Measurements from ENCODE around the gene GRB2. TPM values are rescaled to one million over a fixed set of nuclear protein-coding genes. Genes with fewer than 3 reads are reported as not detected.
"Not testable (repeated sequence)": the region's sequence is repeated elsewhere in the genome, so short reads cannot be mapped to it uniquely, and the experiment has no call there.

Gene GRB2
- total RNA-seq, 1 donor from 2014 or later, result 69.3 TPM

DNA sequence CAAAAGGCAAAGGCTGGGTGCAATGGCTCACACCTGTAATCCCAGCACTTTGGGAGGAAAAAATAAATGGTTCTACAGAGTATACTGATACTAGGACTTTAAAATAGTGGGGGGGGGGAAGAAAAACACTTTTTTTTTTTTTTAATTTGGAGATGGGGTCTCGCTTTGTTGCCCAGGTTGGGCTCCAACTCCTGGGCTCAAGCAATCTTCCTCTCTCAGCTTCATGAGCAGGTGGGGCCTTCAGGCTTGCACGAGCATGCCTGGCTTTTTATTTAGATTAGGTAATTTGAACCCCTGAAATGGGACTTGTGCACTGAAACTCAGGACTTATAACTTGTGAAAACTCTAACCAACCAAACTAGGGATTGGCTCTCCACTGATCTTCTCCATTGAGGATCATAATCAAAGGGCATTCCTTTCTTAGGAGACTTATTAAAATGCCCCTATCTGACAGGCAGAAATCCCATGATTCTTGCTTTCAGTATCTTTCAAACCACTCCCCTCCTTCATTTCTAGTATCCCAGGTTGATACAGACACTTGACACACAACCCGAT lies 16.9 kb downstream of the GRB2 start:
- DNase-seq (ENCODE audit: low read depth in 2 of 2), result no peak

DNA sequence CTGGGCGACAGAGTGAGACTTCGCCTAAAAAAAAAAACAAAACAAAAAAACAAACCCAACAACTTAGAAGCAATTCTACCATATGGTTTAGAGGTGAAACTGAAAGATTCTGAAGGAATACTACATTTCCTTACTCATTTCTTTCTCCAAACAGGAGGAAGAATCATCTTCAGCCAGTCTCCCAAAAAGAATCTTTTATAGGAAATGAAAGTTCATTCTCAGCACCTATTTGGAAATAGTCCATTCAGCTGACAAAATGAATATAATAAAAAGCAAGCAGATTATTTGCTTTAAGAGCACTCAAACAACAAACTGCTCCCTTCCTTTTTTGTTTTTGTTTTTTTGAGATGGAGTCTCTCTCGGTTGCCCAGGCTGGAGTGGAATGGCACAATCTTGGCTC lies 17.7 kb downstream of the GRB2 start:
- DNase-seq (ENCODE audit: low read depth in 2 of 2), result no peak

DNA sequence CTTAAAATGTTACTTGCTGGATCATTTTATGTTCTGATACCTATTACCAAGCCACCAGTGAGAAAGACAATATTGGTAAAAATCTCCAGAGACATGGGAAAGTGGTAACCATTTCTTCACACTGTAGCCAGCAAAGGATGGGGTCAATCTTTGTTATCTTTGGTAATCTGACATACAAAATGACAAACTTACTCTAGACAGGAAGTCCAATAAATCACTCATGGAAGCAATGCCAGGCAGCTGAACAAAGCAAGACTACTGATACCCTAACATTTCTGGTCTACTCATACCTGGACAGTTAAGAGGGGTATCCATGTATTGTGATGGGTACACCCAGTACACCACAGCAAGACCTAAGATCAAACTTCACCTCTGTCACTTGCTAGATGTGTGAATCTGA lies 19.0 kb downstream of the GRB2 start:
- peak in 1 of 2 donors; percentile 35 for DNase-seq (ENCODE audit: low read depth in 2 of 2)

DNA sequence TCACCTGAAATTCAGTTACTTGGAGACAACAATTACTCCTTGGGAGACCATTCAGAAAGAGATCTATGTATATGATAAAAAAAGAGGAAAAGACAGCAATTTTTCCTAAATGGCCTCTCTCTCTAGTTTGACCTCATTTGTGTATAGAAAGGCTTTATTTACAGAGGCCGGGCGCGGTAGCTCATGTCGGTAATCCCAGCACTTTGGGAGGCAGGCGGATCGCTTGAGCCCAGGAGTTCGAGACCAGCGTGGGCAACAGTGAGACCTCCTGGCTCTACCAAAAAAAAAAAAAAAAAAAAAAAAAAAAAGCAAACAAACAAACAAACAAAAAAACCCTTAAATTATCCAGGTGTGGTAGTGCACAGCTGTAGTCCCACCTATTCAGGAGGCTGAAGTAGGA lies 20.7 kb downstream of the GRB2 start:
- no peak for DNase-seq (ENCODE audit: low read depth in 2 of 2)

DNA sequence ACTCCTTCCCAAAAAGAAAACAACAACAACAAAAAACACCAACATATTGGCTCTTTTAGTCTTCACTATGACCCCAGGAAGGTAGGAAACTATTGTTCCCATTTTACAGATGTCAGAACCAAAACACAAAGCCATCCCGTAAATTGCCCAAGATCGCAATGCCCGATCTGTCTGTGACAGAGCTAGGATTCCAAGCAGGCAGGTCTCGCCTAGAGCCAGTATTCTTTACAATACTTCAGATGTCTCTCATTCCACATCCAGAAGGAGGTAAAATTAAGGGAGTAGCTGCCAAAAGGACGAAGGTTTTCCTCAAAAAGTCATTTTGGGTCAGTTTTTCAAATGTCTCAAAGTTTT lies 21.7 kb downstream of the GRB2 start:
- DNase-seq (ENCODE audit: low read depth in 2 of 2), result no peak

DNA sequence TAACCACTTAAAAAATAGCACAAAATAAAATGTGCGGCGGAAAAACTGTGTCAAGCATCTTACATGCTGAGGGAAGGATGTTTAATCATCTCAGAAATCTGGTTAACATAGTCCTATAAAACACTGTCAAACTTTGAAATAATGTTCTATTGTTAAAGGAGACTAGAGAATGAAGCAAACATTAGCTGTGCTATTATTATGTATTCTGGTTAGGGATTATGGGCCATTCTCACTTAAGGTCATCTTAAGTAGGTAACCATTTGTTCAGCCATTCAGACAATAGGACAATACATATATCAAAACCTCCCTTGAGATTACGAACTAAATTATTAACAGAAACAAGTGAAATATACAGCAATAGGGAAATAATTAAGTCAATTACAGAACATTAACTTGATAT lies 24.7 kb downstream of the GRB2 start:
- no peak for DNase-seq (ENCODE audit: low read depth in 2 of 2)

DNA sequence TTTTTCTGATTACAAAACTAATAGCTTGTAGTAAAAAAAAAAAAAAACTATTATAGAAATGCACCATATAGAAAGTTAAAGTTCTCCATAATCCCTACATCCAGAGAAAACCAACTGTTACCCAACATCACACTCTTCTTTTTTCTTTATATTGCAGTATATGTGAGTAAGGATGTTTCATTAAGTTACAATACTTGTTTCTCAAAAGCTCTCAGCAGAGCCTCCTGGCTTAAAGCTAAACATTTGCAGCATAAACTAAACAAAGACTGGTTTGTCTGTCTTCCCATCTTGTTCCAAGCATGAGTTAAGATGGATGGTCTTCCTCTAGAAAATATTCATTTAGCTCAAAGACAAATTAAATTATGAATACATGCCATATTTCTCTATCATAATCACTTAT lies 25.2 kb downstream of the GRB2 start:
- no peak for DNase-seq (ENCODE audit: low read depth in 2 of 2)

DNA sequence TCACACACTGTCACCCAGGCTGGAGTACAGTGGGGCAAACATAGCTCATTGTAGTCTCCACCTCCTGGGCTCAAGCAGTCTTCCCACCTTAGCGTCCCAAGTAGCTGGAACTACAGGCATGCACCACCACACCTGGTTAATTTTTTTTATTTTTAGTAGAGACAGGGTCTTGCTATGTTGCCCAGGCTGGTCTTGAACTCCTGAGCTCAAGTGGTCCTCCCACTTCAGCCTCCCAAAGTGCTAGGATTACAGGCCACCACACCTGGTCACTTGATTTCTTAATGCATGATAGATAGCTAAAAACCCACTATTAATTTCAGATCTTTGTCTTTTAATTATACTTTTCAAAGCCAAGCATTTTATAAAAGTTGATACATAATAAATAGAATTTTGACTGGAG lies 26.1 kb downstream of the GRB2 start:
- DNase-seq (ENCODE audit: low read depth in 2 of 2), result not testable (repeated sequence)

DNA sequence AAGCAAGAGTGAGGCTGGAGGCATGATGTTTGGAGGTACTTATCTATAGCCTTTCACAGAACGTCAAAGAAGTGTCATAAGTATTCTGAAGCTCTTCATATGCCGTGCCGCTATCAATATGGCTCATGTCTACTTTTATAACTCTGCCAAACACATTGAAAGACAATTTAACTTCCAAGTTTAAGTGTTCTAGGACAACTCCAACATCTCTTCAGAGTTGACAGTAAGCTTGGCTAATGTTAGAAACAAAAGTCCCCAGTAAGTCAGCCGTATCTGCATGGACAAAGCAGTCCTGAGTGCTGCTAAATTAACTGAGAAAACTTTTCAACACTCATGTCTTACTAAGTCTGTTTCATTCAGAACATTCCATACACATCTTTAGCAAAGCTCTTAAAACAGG lies 32.2 kb downstream of the GRB2 start:
- DNase-seq (ENCODE audit: low read depth in 2 of 2), result no peak

DNA sequence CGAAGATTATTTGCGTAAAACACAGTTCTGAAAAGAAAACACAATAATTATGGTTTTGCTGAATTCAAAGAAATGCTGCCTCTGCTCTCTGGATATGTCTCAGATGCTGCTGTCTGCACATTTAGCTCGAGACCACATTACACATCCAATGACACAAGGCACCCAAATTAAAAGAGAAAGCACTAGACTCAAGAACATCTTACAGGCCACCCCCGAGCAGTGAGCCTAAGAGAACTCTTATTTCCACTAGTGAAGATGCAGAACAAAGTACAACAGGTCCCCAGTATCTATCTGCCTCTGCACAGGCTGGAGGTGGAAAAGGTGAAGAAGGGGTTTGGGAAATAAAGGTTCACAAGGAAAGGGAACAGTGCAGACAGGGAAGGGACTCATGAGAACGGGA lies 33.5 kb downstream of the GRB2 start:
- DNase-seq (ENCODE audit: low read depth in 2 of 2), result no peak

DNA sequence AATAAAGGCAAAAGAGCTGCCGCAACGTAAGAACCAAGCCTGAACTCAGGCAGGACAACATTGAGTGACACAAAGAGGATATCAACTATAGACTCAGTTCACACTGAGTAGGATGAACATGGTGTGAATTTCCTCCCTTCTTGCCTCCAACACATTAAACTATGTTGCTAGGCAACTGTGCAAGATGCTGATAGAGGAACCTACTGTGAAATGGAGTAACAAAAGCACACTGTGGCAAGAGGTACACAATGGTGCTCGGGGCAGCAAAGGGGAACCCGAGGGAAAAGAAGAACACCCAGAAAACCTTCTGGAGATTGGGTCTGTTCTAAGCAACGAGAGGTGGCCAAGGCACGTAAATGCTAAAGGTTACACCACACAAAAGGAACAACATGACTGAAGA lies 34.1 kb downstream of the GRB2 start:
- DNase-seq (ENCODE audit: low read depth in 2 of 2), result no peak

DNA sequence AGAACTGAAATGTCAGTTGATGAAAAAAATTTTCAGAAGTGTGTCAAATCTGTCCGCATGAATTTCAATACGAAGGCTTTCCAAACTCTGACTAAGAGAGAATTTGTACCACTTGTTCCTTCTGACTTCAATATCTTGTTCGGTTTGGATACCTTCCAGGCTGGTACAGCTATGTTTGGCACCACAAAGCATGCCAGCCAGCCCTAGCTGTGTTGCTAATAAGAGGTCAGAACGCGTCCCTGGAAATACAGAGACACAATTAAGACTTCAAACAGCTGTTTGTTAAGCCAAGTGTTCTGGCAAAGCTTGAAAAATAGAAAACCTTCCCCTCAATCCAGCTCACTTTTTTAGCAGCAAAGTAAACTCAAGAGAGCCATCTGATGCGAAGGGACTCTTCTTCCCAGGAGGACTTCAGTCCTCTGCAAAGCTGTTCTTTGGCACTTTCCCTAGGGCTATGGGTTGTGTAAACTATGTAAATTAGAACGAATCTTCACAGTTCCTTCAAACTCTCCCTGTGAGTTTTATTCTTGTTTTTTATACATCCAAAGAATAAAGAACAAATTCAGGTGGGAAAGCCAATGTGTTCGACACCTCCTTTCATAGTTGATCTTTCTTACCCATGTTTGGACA lies 35.1 kb downstream of the GRB2 start:
- no peak for DNase-seq (ENCODE audit: low read depth in 2 of 2)

DNA sequence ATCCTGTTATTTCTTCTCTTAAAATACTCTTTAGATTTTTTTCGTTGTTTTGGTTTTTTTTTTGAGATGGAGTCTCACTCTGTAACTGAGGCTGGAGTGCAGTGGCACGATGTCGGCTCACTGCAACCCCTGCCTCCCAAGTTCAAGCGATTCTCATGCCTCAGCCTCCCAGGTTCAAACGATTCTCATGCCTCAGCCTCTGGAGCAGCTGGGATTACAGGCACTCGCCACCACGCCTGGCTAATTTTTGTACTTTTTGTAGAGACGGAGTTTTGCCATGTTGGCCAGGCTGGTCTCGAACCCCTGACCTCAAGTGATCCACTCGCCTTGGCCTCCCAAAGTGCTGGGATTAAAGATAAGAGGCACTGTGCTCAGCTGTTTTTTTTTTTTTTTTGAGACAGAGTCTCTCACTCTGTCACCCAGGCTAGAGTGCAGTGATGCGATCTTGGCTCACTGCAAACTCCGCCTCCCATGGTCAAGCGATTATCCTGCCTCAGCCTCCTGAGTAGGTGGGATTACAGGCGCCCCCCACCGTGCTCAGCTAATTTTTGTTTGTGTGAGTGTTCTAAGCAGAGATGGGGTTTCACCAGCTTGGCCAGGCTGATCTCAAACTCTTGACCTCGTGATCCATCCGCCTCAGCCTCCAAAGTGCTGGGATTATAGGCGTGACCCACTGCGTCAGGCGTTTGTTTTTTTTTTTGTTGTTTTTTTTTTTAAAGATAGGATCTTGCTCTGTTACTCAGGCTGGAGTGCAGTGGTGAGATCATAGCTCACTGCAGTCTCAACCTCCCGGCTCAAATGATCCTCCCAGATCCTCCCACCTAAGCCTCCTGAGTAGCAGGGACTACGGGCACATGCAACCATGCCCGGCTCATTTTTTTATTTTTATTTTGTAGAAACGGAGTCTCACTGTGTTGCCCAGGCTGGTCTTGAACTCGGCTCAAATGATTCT lies 37.4 kb downstream of the GRB2 start:
- not testable (repeated sequence) for DNase-seq (ENCODE audit: low read depth in 2 of 2)

DNA sequence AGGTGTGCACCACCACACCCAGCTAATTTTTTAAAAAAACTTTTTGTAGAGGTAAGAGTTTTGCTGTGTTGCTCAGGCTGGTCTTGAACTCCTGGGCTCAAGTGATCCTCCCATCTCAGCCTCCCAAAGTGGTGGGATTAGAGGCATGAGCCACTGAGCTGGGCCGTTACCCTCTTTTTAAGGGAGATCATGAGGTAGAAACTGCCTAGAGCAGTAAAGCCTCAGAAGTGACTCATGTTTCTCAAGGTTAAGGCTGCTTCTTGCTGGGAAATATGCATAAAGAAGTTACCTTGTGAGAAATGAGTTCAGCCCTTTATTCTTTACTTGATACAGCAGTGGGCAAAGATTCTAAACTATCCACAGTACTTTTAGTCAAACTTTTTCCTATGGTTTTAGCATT lies 38.2 kb downstream of the GRB2 start:
- no peak for DNase-seq (ENCODE audit: low read depth in 2 of 2)

DNA sequence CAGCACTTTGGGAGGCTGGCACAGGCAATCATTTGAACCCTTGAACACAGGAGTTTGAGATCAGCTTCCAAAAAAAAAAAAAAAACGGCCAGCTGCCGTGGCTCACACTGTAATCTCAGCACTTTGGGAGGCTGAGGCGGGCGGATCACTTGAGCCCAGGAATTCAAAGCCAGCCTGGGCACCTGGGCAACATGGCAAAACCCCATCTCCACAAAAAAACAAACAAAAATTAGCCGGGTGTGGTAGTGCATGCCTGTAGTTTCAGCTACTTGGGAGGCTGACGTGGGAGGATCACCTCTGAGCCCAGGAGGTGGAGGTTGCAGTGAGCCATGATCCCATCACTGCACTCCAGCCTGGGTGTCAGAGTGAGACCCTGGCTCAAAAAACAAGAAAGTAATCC lies 39.0 kb downstream of the GRB2 start:
- no peak for DNase-seq (ENCODE audit: low read depth in 2 of 2)

DNA sequence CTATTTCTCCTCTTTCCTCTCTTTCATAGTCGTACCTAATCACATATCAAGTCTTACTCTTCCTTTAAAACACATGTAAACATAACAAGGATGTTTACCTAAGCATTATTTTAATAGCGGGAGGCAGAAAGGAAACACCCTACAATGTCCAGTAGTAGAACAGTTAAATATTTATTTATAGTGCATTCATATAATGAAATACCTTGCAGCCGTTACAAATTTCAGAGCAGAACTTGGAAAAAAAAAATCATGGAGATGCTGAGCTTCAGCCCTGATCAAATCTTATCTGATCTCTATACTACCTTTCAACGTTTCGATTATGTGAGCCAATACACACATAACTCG lies 39.6 kb downstream of the GRB2 start:
- DNase-seq (ENCODE audit: low read depth in 2 of 2), result no peak

DNA sequence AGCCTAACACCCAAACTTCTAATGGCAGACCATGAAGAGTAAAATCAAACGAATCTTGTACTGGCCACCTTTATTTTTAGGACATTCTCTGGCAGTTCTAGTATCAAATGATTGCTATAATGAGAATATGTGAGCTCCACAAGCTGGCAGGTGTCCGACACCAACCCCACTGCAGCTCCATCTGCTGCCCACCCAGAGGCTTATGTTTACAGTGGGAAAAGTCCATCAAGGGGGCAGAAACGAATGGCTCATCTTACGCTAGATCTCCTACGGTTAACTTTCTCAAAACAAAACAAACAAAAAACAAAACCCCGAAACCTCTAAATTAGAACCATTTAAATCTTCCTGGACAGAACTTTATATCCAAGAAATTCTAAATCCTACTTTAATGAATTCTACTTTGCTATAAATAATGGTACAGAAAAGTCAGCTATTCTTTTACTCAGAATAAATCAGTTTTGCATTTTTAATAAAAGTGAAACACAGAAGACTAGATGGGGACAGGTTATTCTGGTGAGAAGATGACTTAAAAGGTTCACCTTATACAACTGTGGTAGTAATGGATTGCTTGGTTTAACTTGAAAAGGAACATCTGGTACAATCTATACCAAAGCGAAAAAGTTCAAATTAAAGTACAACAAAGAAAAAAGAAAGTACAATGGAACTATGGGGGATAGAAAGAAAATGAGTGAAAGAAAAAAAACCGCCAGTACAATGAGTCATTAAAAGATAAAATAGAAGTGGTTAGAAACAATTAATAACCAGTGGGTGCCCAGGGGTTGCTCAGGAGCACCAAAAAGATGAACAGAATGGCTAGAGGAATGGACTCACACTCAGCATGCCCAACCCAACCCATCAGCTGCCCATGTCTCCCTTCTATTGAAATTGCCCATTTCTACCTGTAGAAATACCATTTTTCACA lies 40.2 kb downstream of the GRB2 start:
- no peak for DNase-seq (ENCODE audit: low read depth in 2 of 2)

DNA sequence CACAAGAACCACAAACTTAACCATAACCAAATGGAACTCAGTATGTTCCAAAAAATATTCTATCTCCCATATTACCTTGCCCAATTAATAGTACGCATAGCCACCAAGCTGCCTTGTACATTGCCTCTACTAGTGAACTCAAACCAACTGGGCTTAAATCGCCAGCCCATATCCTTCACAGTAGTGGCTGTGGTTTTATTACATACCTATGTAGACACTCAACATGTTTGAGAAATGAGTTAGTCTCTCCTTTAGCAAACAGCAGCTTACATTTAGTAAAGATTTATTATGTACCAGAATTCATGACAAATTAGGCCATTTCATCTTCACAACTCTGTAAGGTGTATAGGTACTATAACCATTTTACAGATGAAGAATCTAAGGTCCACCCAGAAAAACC lies 41.4 kb downstream of the GRB2 start:
- DNase-seq (ENCODE audit: low read depth in 2 of 2), result no peak

DNA sequence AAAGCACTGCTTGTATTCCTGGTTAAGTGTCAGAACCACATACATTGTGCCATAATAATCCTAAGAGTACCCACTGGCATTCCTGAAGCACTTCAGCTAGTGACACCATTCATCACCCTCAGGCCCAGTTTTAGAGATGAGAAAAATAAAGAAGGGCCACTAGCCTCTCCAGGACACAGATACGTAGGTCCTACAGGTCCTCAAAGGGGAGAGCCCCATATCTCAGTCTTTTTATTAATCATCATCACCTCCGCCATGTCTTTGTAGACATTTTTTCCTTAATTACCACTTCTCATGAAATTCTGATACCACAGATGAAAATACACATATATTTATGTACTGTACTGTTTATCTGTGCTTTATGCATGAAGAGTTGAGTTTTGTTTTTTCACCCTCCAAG lies 43.5 kb downstream of the GRB2 start:
- no peak for DNase-seq (ENCODE audit: low read depth in 2 of 2)

DNA sequence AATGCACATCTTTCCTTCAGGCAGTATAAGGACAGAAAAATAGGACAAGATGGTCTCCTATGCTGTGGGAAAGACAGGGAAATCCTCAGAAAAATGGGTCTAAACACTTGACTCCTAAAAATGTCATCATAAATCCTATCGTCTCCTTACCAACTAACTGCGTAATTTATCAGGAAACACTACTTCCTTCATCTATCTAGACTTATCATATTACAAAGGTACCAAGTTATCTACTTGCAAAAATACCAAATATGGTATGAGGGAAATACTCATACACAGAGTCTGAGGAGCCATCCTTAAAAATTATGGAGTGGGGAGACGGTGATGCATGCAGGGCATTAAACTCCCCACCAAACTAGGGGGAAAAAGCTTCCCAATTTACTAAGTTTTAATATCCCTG lies 44.1 kb downstream of the GRB2 start:
- no peak for DNase-seq (ENCODE audit: low read depth in 2 of 2)

DNA sequence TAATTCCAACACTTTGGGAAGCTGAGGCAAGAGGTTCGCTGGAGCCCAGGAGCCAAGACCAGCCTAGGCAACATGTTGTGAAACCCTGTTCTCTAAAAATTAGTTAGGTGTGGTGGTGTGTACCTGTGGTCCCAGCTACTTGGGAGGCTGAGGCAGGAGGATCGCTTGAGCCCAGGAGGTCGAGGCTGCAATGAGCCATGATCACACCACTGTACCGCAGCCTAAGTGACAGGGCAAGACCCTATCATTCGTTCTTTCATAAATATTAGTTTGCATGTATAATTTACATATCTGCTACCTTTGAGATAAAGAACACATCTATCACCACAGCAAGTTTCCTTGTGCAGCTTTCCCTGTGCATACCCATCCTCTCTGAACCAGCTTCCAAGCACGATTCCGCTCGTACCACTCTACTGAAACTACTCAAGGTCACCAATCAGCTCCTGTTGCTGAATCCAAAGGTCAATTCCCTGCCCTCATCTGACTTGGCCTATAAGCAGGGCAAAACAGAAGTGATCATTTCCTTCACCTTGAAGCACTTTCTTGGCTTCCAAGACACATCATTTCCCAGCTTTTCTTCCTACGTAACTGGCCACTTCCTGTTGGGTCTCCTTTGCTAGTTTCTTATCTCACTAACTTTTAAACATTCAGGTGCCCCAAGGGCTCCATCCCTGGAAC lies 49.1 kb downstream of the GRB2 start:
- peak in 1 of 2 donors; percentile 10 for DNase-seq (ENCODE audit: low read depth in 2 of 2)

All from dermis microvascular lymphatic vessel endothelial cell (primary cell).